Neural cell (in vitro differentiated cells): Measurements from ENCODE around the gene ARHGEF12. TPM values are rescaled to one million over a fixed set of nuclear protein-coding genes. Genes with fewer than 3 reads are reported as not detected.

ENCODE experiments used
- H2AFZ ChIP-seq: fragments of 200-600, 300-800 bp; sonication (generic), shearing (Covaris generic); 2 replicates; pipeline ENCODE4 v1.6.0; 2014; ENCODE audit warnings: low read depth, mild to moderate bottlenecking, antibody characterized with exemption, low read length, moderate library complexity
- H3F3A ChIP-seq: fragments of 200-600 bp; shearing (Covaris generic); 2 replicates; pipeline ENCODE4 v1.6.1; 2016; ENCODE audit warnings: mild to moderate bottlenecking, moderate library complexity, mixed read lengths, antibody characterized with exemption, low read length; ENCODE audit not compliant: insufficient read depth, poor library complexity, severe bottlenecking
- H3K27ac ChIP-seq: fragments of 200-600, 300-800 bp; sonication (generic), shearing (Covaris generic); 2 replicates; pipeline ENCODE4 v1.5.1; 2014; ENCODE audit warnings: mild to moderate bottlenecking, low read length, moderate library complexity
- H3K27me3 ChIP-seq: fragments of 300-800, 200-600 bp; sonication (generic), shearing (Covaris generic); 2 replicates; pipeline ENCODE4 v1.6.0; 2014; ENCODE audit warnings: mild to moderate bottlenecking, low read depth, low read length, moderate library complexity; ENCODE audit not compliant: insufficient read depth
- H3K36me3 ChIP-seq: fragments of 300-800, 200-600 bp; sonication (generic), shearing (Covaris generic); 2 replicates; pipeline ENCODE4 v1.5.1; 2014; ENCODE audit warnings: mild to moderate bottlenecking, antibody characterized with exemption, low read length, moderate library complexity; ENCODE audit not compliant: insufficient read depth
- H3K4me2 ChIP-seq: fragments of 300-800, 200-600 bp; sonication (generic), shearing (Covaris generic); 2 replicates; pipeline ENCODE4 v1.6.0; 2014; ENCODE audit warnings: mild to moderate bottlenecking, low read length
- H3K4me3 ChIP-seq: fragments of 300-800, 200-600 bp; sonication (generic), shearing (Covaris generic); 2 replicates; pipeline ENCODE4 v1.5.1; 2014; ENCODE audit warnings: mild to moderate bottlenecking, low read length, moderate library complexity
- H3K79me2 ChIP-seq: fragments of 200-600 bp; shearing (Covaris generic); replicated peaks from 2 replicates; pipeline ENCODE4 v1.6.0; 2014; ENCODE audit warnings: mild to moderate bottlenecking, low read length, moderate library complexity; ENCODE audit not compliant: insufficient read depth
- H3K9ac ChIP-seq: fragments of 300-800, 200-600 bp; sonication (generic), shearing (Covaris generic); 2 replicates; pipeline ENCODE4 v1.6.1; 2016; ENCODE audit warnings: mild to moderate bottlenecking, low read length, mixed read lengths
- H3K9me2 ChIP-seq: fragments of 200-600 bp; shearing (Covaris generic); 2 replicates; pipeline ENCODE4 v1.6.1; 2016; ENCODE audit warnings: mild to moderate bottlenecking, low read length, mixed read lengths; ENCODE audit not compliant: insufficient read depth
- H3K9me3 ChIP-seq: fragments of 200-600, 300-800 bp; sonication (generic), shearing (Covaris generic); 2 replicates; pipeline ENCODE4 v1.6.1; 2016; ENCODE audit warnings: mild to moderate bottlenecking, mixed run types, low read length, moderate library complexity, mixed read lengths
- H4K20me1 ChIP-seq: fragments of 200-600 bp; shearing (Covaris generic); 2 replicates; pipeline ENCODE4 v1.6.1; 2016; ENCODE audit warnings: mild to moderate bottlenecking, mixed run types; ENCODE audit not compliant: insufficient read depth
- EP300 ChIP-seq: fragments of 450-650 bp; conservative IDR thresholded peaks from 2 replicates; pipeline ENCODE4 v1.6.1; 2014; ENCODE audit warnings: antibody characterized with exemption, mild to moderate bottlenecking, moderate library complexity; ENCODE audit not compliant: poor library complexity, severe bottlenecking
- EZH2 ChIP-seq: fragments of 200-600, 300-800 bp; shearing (Covaris generic), sonication (generic); IDR thresholded peaks from 2 replicates; pipeline ENCODE4 v1.6.1; 2014; ENCODE audit warnings: antibody characterized with exemption, low read length, borderline replicate concordance, mild to moderate bottlenecking; ENCODE audit not compliant: insufficient read depth, poor library complexity, severe bottlenecking
- MXI1 ChIP-seq: fragments of 450-650 bp; conservative IDR thresholded peaks from 2 replicates; pipeline ENCODE4 v1.6.1; 2014; ENCODE audit warnings: antibody characterized with exemption, mild to moderate bottlenecking; ENCODE audit not compliant: poor library complexity, severe bottlenecking
- POLR2AphosphoS5 ChIP-seq: IDR thresholded peaks from 2 replicates; pipeline ENCODE4 v1.6.1; 2012
- RAD21 ChIP-seq: fragments of 450-650 bp; conservative IDR thresholded peaks from 2 replicates; pipeline ENCODE4 v1.6.1; 2014; ENCODE audit warnings: antibody characterized with exemption, mild to moderate bottlenecking, moderate library complexity
- SMC3 ChIP-seq: fragments of 450-650 bp; conservative IDR thresholded peaks from 2 replicates; pipeline ENCODE4 v1.6.1; 2014; ENCODE audit warnings: antibody characterized with exemption, mild to moderate bottlenecking, moderate library complexity; ENCODE audit not compliant: poor library complexity
- TAF1 ChIP-seq: IDR thresholded peaks from 2 replicates; pipeline ENCODE4 v1.6.1; 2012; ENCODE audit warnings: low read depth
- polyA plus RNA-seq: library from polyadenylated mRNA; depleted of rRNA; stranded (reverse); fragments of >200 nt; gene quantifications from 2 replicates; pipeline ENCODE4 v1.2.3, GENCODE V29; 2014
- TF ChIP-seq, protein P1 (sequence below): IDR thresholded peaks from 2 replicates; pipeline ENCODE4 v1.6.1; 2012; ENCODE audit warnings: borderline replicate concordance
- TF ChIP-seq, protein P2 (sequence below): fragments of 450-650 bp; IDR thresholded peaks from 2 replicates; pipeline ENCODE4 v1.5.1; 2014; ENCODE audit warnings: antibody characterized with exemption, mild to moderate bottlenecking, moderate library complexity; ENCODE audit not compliant: poor library complexity, severe bottlenecking

ARHGEF12 gene
- polyA plus RNA-seq, 1 donor from 2014 or later, result 93.4 TPM

DNA sequence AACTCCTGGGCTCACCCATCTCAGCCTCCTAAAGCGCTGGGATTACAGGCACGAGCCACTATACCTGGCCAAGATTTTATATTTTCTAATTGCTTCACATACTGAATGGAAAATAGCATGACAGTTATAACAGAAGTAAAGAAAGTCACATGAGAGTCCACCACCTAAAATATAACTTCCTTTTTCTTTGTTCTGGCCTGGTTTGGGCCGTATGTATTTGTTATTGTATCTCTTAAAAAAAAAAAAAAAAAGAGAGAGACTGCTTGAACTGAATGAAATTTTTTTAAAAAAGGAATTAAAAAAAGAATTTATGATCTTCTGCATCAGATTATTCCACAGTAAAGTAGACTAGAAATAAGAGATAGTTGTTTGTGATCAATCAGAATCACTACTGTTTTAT is 89.3 kb downstream of the ARHGEF12 start:
- no peak for TF ChIP-seq MXI1
- TF ChIP-seq EP300, result no peak
- TF ChIP-seq POLR2AphosphoS5, result no peak
- TF ChIP-seq RAD21, result no peak
- TF ChIP-seq SMC3, result no peak
- TF ChIP-seq, protein P1, sequence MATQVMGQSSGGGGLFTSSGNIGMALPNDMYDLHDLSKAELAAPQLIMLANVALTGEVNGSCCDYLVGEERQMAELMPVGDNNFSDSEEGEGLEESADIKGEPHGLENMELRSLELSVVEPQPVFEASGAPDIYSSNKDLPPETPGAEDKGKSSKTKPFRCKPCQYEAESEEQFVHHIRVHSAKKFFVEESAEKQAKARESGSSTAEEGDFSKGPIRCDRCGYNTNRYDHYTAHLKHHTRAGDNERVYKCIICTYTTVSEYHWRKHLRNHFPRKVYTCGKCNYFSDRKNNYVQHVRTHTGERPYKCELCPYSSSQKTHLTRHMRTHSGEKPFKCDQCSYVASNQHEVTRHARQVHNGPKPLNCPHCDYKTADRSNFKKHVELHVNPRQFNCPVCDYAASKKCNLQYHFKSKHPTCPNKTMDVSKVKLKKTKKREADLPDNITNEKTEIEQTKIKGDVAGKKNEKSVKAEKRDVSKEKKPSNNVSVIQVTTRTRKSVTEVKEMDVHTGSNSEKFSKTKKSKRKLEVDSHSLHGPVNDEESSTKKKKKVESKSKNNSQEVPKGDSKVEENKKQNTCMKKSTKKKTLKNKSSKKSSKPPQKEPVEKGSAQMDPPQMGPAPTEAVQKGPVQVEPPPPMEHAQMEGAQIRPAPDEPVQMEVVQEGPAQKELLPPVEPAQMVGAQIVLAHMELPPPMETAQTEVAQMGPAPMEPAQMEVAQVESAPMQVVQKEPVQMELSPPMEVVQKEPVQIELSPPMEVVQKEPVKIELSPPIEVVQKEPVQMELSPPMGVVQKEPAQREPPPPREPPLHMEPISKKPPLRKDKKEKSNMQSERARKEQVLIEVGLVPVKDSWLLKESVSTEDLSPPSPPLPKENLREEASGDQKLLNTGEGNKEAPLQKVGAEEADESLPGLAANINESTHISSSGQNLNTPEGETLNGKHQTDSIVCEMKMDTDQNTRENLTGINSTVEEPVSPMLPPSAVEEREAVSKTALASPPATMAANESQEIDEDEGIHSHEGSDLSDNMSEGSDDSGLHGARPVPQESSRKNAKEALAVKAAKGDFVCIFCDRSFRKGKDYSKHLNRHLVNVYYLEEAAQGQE, result no peak
- TF ChIP-seq EZH2, result no peak
- TF ChIP-seq TAF1, result no peak
- TF ChIP-seq, protein P2, sequence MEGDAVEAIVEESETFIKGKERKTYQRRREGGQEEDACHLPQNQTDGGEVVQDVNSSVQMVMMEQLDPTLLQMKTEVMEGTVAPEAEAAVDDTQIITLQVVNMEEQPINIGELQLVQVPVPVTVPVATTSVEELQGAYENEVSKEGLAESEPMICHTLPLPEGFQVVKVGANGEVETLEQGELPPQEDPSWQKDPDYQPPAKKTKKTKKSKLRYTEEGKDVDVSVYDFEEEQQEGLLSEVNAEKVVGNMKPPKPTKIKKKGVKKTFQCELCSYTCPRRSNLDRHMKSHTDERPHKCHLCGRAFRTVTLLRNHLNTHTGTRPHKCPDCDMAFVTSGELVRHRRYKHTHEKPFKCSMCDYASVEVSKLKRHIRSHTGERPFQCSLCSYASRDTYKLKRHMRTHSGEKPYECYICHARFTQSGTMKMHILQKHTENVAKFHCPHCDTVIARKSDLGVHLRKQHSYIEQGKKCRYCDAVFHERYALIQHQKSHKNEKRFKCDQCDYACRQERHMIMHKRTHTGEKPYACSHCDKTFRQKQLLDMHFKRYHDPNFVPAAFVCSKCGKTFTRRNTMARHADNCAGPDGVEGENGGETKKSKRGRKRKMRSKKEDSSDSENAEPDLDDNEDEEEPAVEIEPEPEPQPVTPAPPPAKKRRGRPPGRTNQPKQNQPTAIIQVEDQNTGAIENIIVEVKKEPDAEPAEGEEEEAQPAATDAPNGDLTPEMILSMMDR, result no peak
- H3K79me2 ChIP-seq, result peaks cover 3% of the 10 kb centered on the region
- no peaks in the 10 kb centered on the region for H3F3A ChIP-seq
- H3K27me3 ChIP-seq, result no peaks in the 10 kb centered on the region
- no peak overlapping the region for H3K4me3 ChIP-seq
- no peak overlapping the region for H3K4me2 ChIP-seq
- no peak overlapping the region for H2AFZ ChIP-seq
- H3K9me2 ChIP-seq, result no peaks in the 10 kb centered on the region
- no peak overlapping the region for H3K27ac ChIP-seq
- no peaks in the 10 kb centered on the region for H4K20me1 ChIP-seq
- no peaks in the 10 kb centered on the region for H3K9me3 ChIP-seq
- no peak overlapping the region for H3K9ac ChIP-seq
- H3K36me3 ChIP-seq, result peaks cover 32% of the 10 kb centered on the region

DNA sequence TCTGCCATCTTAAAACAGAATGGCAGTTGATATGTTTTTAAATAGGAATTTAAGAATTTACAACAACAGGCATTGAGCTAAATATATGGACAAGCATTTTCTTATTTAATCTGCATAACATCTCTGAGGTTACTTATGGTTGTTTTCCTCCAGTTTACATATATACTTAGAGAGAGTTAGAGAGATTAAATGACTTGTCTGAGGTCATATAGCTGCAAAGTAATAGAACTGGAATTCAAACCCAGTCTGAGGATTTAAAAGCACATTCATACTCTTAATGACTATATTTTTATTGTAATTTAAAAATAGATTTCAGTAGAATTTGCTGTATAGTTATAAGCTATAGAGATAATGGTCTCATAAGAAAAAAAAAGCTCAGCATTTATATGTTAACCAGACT is 93.9 kb downstream of the ARHGEF12 start:
- TF ChIP-seq TAF1 (no peak), SMC3 (no peak), RAD21 (no peak), EZH2 (no peak), EP300 (no peak), MXI1 (no peak), POLR2AphosphoS5 (no peak)
- TF ChIP-seq, protein P1, result no peak
- TF ChIP-seq, protein P2, result no peak
- H3K9me2 ChIP-seq, result no peaks in the 10 kb centered on the region
- H3K36me3 ChIP-seq, result peaks cover 11% of the 10 kb centered on the region
- H3K4me3 ChIP-seq, result no peak overlapping the region
- no peaks in the 10 kb centered on the region for H3K9me3 ChIP-seq
- peaks cover 3% of the 10 kb centered on the region for H3K79me2 ChIP-seq
- H4K20me1 ChIP-seq, result no peaks in the 10 kb centered on the region
- no peak overlapping the region for H2AFZ ChIP-seq
- H3K27me3 ChIP-seq, result no peaks in the 10 kb centered on the region
- no peak overlapping the region for H3K9ac ChIP-seq
- H3K4me2 ChIP-seq, result no peak overlapping the region
- no peaks in the 10 kb centered on the region for H3F3A ChIP-seq
- H3K27ac ChIP-seq, result no peak overlapping the region
